HEK293 (cell line): ENCODE data around the gene NOPCHAP1.

Experiments
- GLI4 ChIP-seq: fragments of 450-650 bp; formaldehyde crosslinking; IDR thresholded peaks from 2 replicates; pipeline ENCODE4 v1.5.1; 2016; ENCODE audit warnings: missing biosample characterization, missing genetic modification characterization
- GLIS1 ChIP-seq: fragments of 450-650 bp; formaldehyde crosslinking; IDR thresholded peaks from 2 replicates; pipeline ENCODE4 v1.5.1; 2016; ENCODE audit warnings: missing biosample characterization, missing genetic modification characterization
- MEIS1 ChIP-seq: sonication (generic); formaldehyde crosslinking; IDR thresholded peaks from 2 replicates; pipeline ENCODE4 v1.8.1; 2022; ENCODE audit warnings: missing genetic modification reagents, mild to moderate bottlenecking, borderline replicate concordance
- OVOL3 ChIP-seq: fragments of 450-650 bp; formaldehyde crosslinking; IDR thresholded peaks from 2 replicates; pipeline ENCODE4 v1.5.1; 2016; ENCODE audit warnings: missing biosample characterization, missing genetic modification characterization
- REPIN1 ChIP-seq: fragments of 450-650 bp; formaldehyde crosslinking; IDR thresholded peaks from 2 replicates; pipeline ENCODE4 v1.5.1; 2017; ENCODE audit warnings: missing biosample characterization, missing genetic modification characterization, low read depth
- SETDB1 ChIP-seq: IDR thresholded peaks from one replicate; pipeline ENCODE4 v1.6.1; 2017; ENCODE audit warnings: mild to moderate bottlenecking, low read length, moderate library complexity, mixed read lengths; ENCODE audit not compliant: insufficient read length
- ZNF138 ChIP-seq: fragments of 450-650 bp; formaldehyde crosslinking; IDR thresholded peaks from 2 replicates; pipeline ENCODE4 v1.5.1; 2016; ENCODE audit warnings: missing biosample characterization, missing genetic modification characterization, borderline replicate concordance
- ZNF146 ChIP-seq: fragments of 450-650 bp; formaldehyde crosslinking; IDR thresholded peaks from 2 replicates; pipeline ENCODE4 v1.5.1; 2016; ENCODE audit warnings: missing biosample characterization, missing genetic modification characterization
- ZNF157 ChIP-seq: fragments of 450-650 bp; formaldehyde crosslinking; IDR thresholded peaks from 2 replicates; pipeline ENCODE4 v1.5.1; 2016; ENCODE audit warnings: missing biosample characterization, missing genetic modification characterization
- ZNF175 ChIP-seq: fragments of 450-650 bp; formaldehyde crosslinking; IDR thresholded peaks from 2 replicates; pipeline ENCODE4 v1.5.1; 2016; ENCODE audit warnings: missing biosample characterization, missing genetic modification characterization
- ZNF211 ChIP-seq: fragments of 450-650 bp; formaldehyde crosslinking; IDR thresholded peaks from 2 replicates; pipeline ENCODE4 v1.5.1; 2016; ENCODE audit warnings: low read depth, missing biosample characterization, missing genetic modification characterization
- ZNF223 ChIP-seq: fragments of 450-650 bp; formaldehyde crosslinking; IDR thresholded peaks from 2 replicates; pipeline ENCODE4 v1.5.1; 2016; ENCODE audit warnings: missing biosample characterization, missing genetic modification characterization
- ZNF521 ChIP-seq: fragments of 450-650 bp; formaldehyde crosslinking; IDR thresholded peaks from 2 replicates; pipeline ENCODE4 v1.5.1; 2017; ENCODE audit warnings: missing biosample characterization, mild to moderate bottlenecking, missing genetic modification characterization
- ZNF558 ChIP-seq: fragments of 450-650 bp; formaldehyde crosslinking; IDR thresholded peaks from 2 replicates; pipeline ENCODE4 v1.5.1; 2016; ENCODE audit warnings: missing biosample characterization, missing genetic modification characterization
- ZNF785 ChIP-seq: fragments of 450-650 bp; formaldehyde crosslinking; IDR thresholded peaks from 2 replicates; pipeline ENCODE4 v1.5.1; 2016; ENCODE audit warnings: missing biosample characterization, missing genetic modification characterization
- ZNF843 ChIP-seq: fragments of 450-650 bp; formaldehyde crosslinking; IDR thresholded peaks from 2 replicates; pipeline ENCODE4 v1.5.1; 2016; ENCODE audit warnings: missing biosample characterization, missing genetic modification characterization
- TF ChIP-seq, protein P1 (sequence below): fragments of 450-650 bp; formaldehyde crosslinking; IDR thresholded peaks from 2 replicates; pipeline ENCODE4 v1.5.1; 2016; ENCODE audit warnings: missing biosample characterization, missing genetic modification characterization, low read depth
- TF ChIP-seq, protein P2 (sequence below): fragments of 450-650 bp; formaldehyde crosslinking; IDR thresholded peaks from 2 replicates; pipeline ENCODE4 v1.5.1; 2016; ENCODE audit warnings: missing biosample characterization, missing genetic modification characterization
- TF ChIP-seq, protein P3 (sequence below): fragments of 450-650 bp; IDR thresholded peaks from 2 replicates; pipeline ENCODE4 v1.5.1; 2018; ENCODE audit warnings: missing biosample characterization, missing genetic modification characterization
- TF ChIP-seq, protein P4 (sequence below): fragments of 450-650 bp; formaldehyde crosslinking; IDR thresholded peaks from 2 replicates; pipeline ENCODE4 v1.5.1; 2016; ENCODE audit warnings: missing biosample characterization, missing genetic modification characterization, low read depth
- TF ChIP-seq, protein P5 (sequence below): fragments of 450-650 bp; formaldehyde crosslinking; IDR thresholded peaks from 2 replicates; pipeline ENCODE4 v1.5.1; 2016; ENCODE audit warnings: missing biosample characterization, missing genetic modification characterization
- TF ChIP-seq, protein P6 (sequence below): fragments of 450-650 bp; formaldehyde crosslinking; IDR thresholded peaks from 2 replicates; pipeline ENCODE4 v1.5.1; 2017; ENCODE audit warnings: missing biosample characterization, missing genetic modification characterization
- TF ChIP-seq, protein P7 (sequence below): fragments of 450-650 bp; formaldehyde crosslinking; IDR thresholded peaks from 2 replicates; pipeline ENCODE4 v1.5.0; 2017; ENCODE audit warnings: missing biosample characterization, missing genetic modification characterization, borderline replicate concordance
- TF ChIP-seq, protein P8 (sequence below): fragments of 450-650 bp; IDR thresholded peaks from 2 replicates; pipeline ENCODE4 v1.5.1; 2018; ENCODE audit warnings: missing biosample characterization, mild to moderate bottlenecking, missing genetic modification characterization

The NOPCHAP1 gene

DNA sequence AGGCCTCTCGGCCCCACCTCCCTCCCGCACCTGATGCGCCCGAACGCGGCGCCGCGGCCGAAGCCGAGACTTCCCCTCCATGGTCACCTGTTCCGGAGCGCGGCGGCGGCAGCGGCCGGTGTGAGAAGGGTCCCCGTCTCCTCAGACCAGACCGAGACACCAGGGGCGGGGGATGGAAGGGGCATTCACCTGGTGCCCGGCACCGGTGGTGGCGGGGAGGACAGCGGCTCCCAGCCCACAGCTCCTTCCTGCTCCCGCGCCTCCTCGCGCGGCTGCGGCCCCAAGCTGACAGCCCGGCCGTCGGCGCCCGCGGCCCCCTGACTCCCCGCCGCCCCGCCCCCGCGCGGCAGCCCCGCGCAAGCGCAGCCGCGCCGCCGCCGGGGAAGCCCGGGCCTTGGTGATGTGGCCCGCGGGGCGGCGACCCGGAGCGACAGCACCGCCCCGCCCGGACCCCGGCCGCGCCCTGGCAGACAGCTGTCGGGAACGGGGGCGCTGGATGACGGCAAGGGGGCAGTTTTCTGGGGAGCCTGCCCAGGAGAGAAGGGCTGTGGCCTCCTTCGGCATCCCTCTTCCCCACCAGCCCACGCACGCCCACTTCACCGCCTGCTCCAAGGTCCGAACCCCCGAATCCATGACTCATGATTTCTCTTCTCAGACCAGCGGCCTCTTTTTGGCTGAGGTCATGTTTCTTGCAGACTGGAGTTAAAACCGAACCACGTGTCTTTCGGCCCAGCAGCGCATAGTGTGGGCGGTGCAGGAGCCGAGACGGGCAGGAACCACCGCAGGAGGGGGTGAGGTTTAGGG lies 27.9 kb upstream of the NOPCHAP1 start, which contains the start of gene SLC41A2 (continued):
- TF ChIP-seq, protein P1, sequence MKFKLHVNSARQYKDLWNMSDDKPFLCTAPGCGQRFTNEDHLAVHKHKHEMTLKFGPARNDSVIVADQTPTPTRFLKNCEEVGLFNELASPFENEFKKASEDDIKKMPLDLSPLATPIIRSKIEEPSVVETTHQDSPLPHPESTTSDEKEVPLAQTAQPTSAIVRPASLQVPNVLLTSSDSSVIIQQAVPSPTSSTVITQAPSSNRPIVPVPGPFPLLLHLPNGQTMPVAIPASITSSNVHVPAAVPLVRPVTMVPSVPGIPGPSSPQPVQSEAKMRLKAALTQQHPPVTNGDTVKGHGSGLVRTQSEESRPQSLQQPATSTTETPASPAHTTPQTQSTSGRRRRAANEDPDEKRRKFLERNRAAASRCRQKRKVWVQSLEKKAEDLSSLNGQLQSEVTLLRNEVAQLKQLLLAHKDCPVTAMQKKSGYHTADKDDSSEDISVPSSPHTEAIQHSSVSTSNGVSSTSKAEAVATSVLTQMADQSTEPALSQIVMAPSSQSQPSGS (tag by site-specific recombination): peak; percentile 86
- TF ChIP-seq GLIS1 (tag by site-specific recombination) (peak; percentile 57), ZNF843 (tag by site-specific recombination) (peak; percentile 54; the same call in 1 of the 2 replicates), ZNF785 (no peak), ZNF175 (tag by site-specific recombination) (no peak), ZNF558 (tag by site-specific recombination) (no peak), ZNF211 (tag by site-specific recombination) (no peak), ZNF138 (no peak), ZNF146 (no peak; the same call in 1 of the 2 replicates), ZNF157 (tag by site-specific recombination) (no peak), ZNF223 (tag by site-specific recombination) (no peak), GLI4 (no peak), SETDB1 (no peak), MEIS1 (CRISPR knock-in tag) (no peak), OVOL3 (tag by site-specific recombination) (peak; percentile 42; the same call in 1 of the 2 replicates), REPIN1 (tag by site-specific recombination) (no peak), ZNF521 (tag by site-specific recombination) (no peak)
- TF ChIP-seq, protein P2, sequence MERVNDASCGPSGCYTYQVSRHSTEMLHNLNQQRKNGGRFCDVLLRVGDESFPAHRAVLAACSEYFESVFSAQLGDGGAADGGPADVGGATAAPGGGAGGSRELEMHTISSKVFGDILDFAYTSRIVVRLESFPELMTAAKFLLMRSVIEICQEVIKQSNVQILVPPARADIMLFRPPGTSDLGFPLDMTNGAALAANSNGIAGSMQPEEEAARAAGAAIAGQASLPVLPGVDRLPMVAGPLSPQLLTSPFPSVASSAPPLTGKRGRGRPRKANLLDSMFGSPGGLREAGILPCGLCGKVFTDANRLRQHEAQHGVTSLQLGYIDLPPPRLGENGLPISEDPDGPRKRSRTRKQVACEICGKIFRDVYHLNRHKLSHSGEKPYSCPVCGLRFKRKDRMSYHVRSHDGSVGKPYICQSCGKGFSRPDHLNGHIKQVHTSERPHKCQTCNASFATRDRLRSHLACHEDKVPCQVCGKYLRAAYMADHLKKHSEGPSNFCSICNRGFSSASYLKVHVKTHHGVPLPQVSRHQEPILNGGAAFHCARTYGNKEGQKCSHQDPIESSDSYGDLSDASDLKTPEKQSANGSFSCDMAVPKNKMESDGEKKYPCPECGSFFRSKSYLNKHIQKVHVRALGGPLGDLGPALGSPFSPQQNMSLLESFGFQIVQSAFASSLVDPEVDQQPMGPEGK (tag by site-specific recombination): peak; percentile 94
- TF ChIP-seq, protein P3, sequence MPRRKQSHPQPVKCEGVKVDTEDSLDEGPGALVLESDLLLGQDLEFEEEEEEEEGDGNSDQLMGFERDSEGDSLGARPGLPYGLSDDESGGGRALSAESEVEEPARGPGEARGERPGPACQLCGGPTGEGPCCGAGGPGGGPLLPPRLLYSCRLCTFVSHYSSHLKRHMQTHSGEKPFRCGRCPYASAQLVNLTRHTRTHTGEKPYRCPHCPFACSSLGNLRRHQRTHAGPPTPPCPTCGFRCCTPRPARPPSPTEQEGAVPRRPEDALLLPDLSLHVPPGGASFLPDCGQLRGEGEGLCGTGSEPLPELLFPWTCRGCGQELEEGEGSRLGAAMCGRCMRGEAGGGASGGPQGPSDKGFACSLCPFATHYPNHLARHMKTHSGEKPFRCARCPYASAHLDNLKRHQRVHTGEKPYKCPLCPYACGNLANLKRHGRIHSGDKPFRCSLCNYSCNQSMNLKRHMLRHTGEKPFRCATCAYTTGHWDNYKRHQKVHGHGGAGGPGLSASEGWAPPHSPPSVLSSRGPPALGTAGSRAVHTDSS (tag by site-specific recombination): no peak
- TF ChIP-seq, protein P4, sequence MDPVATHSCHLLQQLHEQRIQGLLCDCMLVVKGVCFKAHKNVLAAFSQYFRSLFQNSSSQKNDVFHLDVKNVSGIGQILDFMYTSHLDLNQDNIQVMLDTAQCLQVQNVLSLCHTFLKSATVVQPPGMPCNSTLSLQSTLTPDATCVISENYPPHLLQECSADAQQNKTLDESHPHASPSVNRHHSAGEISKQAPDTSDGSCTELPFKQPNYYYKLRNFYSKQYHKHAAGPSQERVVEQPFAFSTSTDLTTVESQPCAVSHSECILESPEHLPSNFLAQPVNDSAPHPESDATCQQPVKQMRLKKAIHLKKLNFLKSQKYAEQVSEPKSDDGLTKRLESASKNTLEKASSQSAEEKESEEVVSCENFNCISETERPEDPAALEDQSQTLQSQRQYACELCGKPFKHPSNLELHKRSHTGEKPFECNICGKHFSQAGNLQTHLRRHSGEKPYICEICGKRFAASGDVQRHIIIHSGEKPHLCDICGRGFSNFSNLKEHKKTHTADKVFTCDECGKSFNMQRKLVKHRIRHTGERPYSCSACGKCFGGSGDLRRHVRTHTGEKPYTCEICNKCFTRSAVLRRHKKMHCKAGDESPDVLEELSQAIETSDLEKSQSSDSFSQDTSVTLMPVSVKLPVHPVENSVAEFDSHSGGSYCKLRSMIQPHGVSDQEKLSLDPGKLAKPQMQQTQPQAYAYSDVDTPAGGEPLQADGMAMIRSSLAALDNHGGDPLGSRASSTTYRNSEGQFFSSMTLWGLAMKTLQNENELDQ (tag by site-specific recombination): no peak
- TF ChIP-seq, protein P5, sequence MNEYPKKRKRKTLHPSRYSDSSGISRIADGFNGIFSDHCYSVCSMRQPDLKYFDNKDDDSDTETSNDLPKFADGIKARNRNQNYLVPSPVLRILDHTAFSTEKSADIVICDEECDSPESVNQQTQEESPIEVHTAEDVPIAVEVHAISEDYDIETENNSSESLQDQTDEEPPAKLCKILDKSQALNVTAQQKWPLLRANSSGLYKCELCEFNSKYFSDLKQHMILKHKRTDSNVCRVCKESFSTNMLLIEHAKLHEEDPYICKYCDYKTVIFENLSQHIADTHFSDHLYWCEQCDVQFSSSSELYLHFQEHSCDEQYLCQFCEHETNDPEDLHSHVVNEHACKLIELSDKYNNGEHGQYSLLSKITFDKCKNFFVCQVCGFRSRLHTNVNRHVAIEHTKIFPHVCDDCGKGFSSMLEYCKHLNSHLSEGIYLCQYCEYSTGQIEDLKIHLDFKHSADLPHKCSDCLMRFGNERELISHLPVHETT (tag by site-specific recombination): peak; percentile 77; the same call in 1 of the 2 replicates
- TF ChIP-seq, protein P6, sequence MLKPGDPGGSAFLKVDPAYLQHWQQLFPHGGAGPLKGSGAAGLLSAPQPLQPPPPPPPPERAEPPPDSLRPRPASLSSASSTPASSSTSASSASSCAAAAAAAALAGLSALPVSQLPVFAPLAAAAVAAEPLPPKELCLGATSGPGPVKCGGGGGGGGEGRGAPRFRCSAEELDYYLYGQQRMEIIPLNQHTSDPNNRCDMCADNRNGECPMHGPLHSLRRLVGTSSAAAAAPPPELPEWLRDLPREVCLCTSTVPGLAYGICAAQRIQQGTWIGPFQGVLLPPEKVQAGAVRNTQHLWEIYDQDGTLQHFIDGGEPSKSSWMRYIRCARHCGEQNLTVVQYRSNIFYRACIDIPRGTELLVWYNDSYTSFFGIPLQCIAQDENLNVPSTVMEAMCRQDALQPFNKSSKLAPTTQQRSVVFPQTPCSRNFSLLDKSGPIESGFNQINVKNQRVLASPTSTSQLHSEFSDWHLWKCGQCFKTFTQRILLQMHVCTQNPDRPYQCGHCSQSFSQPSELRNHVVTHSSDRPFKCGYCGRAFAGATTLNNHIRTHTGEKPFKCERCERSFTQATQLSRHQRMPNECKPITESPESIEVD (tag by site-specific recombination): no peak
- TF ChIP-seq, protein P7, sequence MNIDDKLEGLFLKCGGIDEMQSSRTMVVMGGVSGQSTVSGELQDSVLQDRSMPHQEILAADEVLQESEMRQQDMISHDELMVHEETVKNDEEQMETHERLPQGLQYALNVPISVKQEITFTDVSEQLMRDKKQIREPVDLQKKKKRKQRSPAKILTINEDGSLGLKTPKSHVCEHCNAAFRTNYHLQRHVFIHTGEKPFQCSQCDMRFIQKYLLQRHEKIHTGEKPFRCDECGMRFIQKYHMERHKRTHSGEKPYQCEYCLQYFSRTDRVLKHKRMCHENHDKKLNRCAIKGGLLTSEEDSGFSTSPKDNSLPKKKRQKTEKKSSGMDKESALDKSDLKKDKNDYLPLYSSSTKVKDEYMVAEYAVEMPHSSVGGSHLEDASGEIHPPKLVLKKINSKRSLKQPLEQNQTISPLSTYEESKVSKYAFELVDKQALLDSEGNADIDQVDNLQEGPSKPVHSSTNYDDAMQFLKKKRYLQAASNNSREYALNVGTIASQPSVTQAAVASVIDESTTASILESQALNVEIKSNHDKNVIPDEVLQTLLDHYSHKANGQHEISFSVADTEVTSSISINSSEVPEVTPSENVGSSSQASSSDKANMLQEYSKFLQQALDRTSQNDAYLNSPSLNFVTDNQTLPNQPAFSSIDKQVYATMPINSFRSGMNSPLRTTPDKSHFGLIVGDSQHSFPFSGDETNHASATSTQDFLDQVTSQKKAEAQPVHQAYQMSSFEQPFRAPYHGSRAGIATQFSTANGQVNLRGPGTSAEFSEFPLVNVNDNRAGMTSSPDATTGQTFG (tag by site-specific recombination): no peak
- TF ChIP-seq, protein P8, sequence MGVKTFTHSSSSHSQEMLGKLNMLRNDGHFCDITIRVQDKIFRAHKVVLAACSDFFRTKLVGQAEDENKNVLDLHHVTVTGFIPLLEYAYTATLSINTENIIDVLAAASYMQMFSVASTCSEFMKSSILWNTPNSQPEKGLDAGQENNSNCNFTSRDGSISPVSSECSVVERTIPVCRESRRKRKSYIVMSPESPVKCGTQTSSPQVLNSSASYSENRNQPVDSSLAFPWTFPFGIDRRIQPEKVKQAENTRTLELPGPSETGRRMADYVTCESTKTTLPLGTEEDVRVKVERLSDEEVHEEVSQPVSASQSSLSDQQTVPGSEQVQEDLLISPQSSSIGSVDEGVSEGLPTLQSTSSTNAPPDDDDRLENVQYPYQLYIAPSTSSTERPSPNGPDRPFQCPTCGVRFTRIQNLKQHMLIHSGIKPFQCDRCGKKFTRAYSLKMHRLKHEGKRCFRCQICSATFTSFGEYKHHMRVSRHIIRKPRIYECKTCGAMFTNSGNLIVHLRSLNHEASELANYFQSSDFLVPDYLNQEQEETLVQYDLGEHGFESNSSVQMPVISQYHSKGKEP (tag by site-specific recombination): 0 out of 2 replicates have a peak, but pooled peaks have one; percentile 21
